GM08714 (cell line): ENCODE results near the gene CEP104.

Experiments used
- H3K4me3 ChIP-seq: fragments of 200-500 bp; sonication (Bioruptor generic); 2 replicates; pipeline ENCODE4 v1.5.1; 2014; ENCODE audit warnings: mild to moderate bottlenecking, low read length, inconsistent platforms
- ZNF274 ChIP-seq: IDR thresholded peaks from 2 replicates; pipeline ENCODE4 v1.6.1; 2012; ENCODE audit warnings: mild to moderate bottlenecking, low read depth, low read length

Gene CEP104

GRCh38 chr1:3780901-3781300, 76.1 kb downstream of the CEP104 start:
- no peak for TF ChIP-seq ZNF274
- no peak overlapping the region for H3K4me3 ChIP-seq

GRCh38 chr1:3779912-3780416, 77.0 kb downstream of the CEP104 start:
- TF ChIP-seq ZNF274 = no peak
- H3K4me3 ChIP-seq = no peak overlapping the region

- TF ChIP-seq ZNF274 = no peak
- no peak overlapping the region for H3K4me3 ChIP-seq
Measured at GRCh38 chr1:3779265-3779911, 77.6 kb downstream of the CEP104 start.

GRCh38 chr1:3778590-3779264, 78.3 kb downstream of the CEP104 start:
- H3K4me3 ChIP-seq = no peak overlapping the region
- no peak for TF ChIP-seq ZNF274

GRCh38 chr1:3777647-3778589, 79.1 kb downstream of the CEP104 start:
- no peak overlapping the region for H3K4me3 ChIP-seq
- TF ChIP-seq ZNF274 = no peak

- H3K4me3 ChIP-seq = no peak overlapping the region
- TF ChIP-seq ZNF274 = no peak
Measured at GRCh38 chr1:3777078-3777547, 79.9 kb downstream of the CEP104 start.

GRCh38 chr1:3776231-3776961, 80.6 kb downstream of the CEP104 start:
- no peak overlapping the region for H3K4me3 ChIP-seq

GRCh38 chr1:3775490-3776230, 81.4 kb downstream of the CEP104 start:
- no peak for TF ChIP-seq ZNF274
- no peak overlapping the region for H3K4me3 ChIP-seq

More at GRCh38 chr1:3776231-3776961, 80.6 kb downstream of the CEP104 start:
- TF ChIP-seq ZNF274 = no peak

- TF ChIP-seq ZNF274 = no peak
- no peak overlapping the region for H3K4me3 ChIP-seq
Measured at GRCh38 chr1:3774946-3775489, 82.0 kb downstream of the CEP104 start.

- no peak overlapping the region for H3K4me3 ChIP-seq
- TF ChIP-seq ZNF274 = no peak
Measured at GRCh38 chr1:3774276-3774945, 82.6 kb downstream of the CEP104 start.

- TF ChIP-seq ZNF274 = no peak
- no peak overlapping the region for H3K4me3 ChIP-seq
Measured at GRCh38 chr1:3773572-3774275, 83.3 kb downstream of the CEP104 start.
